SU-DHL-6 (cell line): Measurements from ENCODE around the gene CSF1R.

Source experiments
- EZH2phosphoT487 ChIP-seq: fragments of 200-600 bp; sonication (generic), shearing (Covaris generic); conservative IDR thresholded peaks from 2 replicates; pipeline ENCODE4 v1.6.1; 2018; ENCODE audit warnings: mild to moderate bottlenecking, antibody characterized with exemption, low read length, moderate library complexity, mixed read lengths
- TF ChIP-seq, protein P1 (sequence below): fragments of 200-600 bp; sonication (generic); IDR thresholded peaks from one replicate; pipeline ENCODE4 v1.5.1; 2017; ENCODE audit warnings: antibody characterized with exemption, mild to moderate bottlenecking, low read length, moderate library complexity; ENCODE audit not compliant: insufficient read depth, poor library complexity, severe bottlenecking

- TF ChIP-seq, protein P1, sequence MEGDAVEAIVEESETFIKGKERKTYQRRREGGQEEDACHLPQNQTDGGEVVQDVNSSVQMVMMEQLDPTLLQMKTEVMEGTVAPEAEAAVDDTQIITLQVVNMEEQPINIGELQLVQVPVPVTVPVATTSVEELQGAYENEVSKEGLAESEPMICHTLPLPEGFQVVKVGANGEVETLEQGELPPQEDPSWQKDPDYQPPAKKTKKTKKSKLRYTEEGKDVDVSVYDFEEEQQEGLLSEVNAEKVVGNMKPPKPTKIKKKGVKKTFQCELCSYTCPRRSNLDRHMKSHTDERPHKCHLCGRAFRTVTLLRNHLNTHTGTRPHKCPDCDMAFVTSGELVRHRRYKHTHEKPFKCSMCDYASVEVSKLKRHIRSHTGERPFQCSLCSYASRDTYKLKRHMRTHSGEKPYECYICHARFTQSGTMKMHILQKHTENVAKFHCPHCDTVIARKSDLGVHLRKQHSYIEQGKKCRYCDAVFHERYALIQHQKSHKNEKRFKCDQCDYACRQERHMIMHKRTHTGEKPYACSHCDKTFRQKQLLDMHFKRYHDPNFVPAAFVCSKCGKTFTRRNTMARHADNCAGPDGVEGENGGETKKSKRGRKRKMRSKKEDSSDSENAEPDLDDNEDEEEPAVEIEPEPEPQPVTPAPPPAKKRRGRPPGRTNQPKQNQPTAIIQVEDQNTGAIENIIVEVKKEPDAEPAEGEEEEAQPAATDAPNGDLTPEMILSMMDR = no peak
- no peak for TF ChIP-seq EZH2phosphoT487
Observed at GRCh38 chr5:150124111-150124557, 37.8 kb upstream of the CSF1R start.
